Left ventricle myocardium inferior (tissue), 1 donor: ENCODE measurements around the gene CGB8. TPM values are rescaled to one million over a fixed set of nuclear protein-coding genes. Genes with fewer than 3 reads are reported as not detected.

Experiments used
- DNase-seq: peaks from one replicate; pipeline ENCODE4 v3.0.0-alpha.2; 2020
- H3K27ac ChIP-seq: fragments of 200-600 bp; replicated peaks from 2 replicates; pipeline ENCODE4 v1.8.0; 2021
- H3K27me3 ChIP-seq: fragments of 200-600 bp; 2 replicates; pipeline ENCODE4 v1.8.0; 2021; ENCODE audit warnings: low read depth
- H3K36me3 ChIP-seq: fragments of 200-600 bp; 2 replicates; pipeline ENCODE4 v1.8.0; 2021
- H3K4me1 ChIP-seq: fragments of 200-600 bp; 2 replicates; pipeline ENCODE4 v1.8.0; 2021
- H3K4me3 ChIP-seq: fragments of 200-600 bp; 2 replicates; pipeline ENCODE4 v1.8.0; 2021; ENCODE audit warnings: mild to moderate bottlenecking, moderate library complexity
- H3K9me3 ChIP-seq: fragments of 200-600 bp; replicated peaks from 2 replicates; pipeline ENCODE4 v1.8.0; 2021
- CTCF ChIP-seq: fragments of 200-600 bp; IDR thresholded peaks from 2 replicates; pipeline ENCODE4 v1.8.0; 2021; ENCODE audit warnings: antibody characterized with exemption, mild to moderate bottlenecking, borderline replicate concordance
- intact Hi-C: fragments of 100-400 bp; cut with micrococcal nuclease; formaldehyde crosslinking; loops from one replicate; pipeline ENCODE4 v1.11.0; 2022
- microRNA-seq: library from miRNA; unstranded; fragments of <30 nt; microRNA quantifications from one replicate; pipeline ENCODE4 v1.2.0, GENCODE V29; 2020
- total RNA-seq: library from RNA; stranded (reverse); fragmentation: NEBNext Ultra II Directional; extraction: Animal tissue kit (Norgen Biotek cat#: 25700); gene quantifications from one replicate; pipeline ENCODE4 v1.2.1, GENCODE V29; 2021
- donor health status: DM: no; HTN: yes; CAD: no; lungs with severe emphysema.

Gene CGB8
- total RNA-seq, 1 donor from 2014 or later: not detected

DNA sequence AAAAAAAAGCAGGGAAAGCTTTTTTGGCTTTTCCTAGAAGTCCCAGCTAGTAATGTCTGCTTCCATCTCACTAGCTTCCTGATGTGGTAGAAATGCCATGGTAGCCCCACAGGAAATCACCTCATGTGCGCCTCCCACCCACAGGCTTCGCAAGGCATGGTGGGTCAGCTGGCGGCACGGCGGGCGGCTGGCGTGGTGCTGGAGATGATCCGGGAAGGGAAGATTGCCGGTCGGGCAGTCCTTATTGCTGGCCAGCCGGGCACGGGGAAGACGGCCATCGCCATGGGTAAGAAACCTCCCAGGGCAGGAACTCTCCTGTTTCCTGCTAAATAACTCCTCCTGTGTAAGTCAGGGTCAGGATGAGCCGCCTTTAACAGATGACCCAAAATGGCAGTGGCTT is 44.8 kb downstream of the CGB8 start:
- H3K27ac ChIP-seq: no peak overlapping the region
- H3K4me1 ChIP-seq: no peaks in the 10 kb centered on the region
- no peak overlapping the region for H3K4me3 ChIP-seq
- DNase-seq: no peak
- TF ChIP-seq CTCF: no peak
- intact Hi-C loops: no loop called here
- H3K36me3 ChIP-seq: peaks cover 74% of the 10 kb centered on the region
- no peaks in the 10 kb centered on the region for H3K9me3 ChIP-seq
- no peaks in the 10 kb centered on the region for H3K27me3 ChIP-seq

DNA sequence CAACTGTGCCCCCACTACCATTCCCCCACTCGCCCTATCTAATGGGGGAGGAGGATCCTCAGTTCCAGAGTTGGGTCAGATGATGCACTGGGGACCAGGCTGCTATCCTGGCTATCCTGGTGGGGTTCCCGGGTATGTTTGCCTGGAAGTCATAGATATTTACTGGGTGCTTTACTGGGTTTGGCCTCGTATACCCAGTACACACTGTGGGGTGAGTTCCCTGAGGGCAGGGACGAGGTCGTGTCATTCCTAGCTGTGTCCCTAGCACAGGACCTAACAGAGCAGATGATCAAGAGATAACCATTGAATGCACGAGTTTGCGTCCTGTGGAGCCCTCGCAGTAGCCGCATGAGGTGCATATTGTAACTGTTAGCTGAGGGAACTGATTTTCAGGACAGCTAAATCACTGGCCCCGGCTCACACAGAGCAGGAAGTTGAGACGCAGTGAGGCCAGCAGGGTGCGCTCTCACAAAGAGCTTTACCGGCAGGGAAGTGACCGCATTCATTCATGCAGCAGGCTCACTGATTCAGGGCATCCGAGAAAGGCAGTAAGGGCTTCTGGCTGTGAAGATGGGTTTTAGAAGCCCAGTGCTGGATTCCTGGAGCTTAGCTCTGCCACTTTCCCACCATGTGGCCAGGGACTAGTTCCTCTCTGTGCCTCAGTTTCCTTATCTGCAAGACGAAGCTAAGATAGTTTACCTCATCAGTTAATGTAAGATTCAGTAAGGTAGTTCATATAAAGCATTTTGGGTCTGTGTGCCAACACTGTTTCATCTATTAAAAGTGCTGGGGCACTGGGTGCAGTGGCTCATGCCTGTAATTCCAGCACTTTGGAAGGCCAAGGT is 49.2 kb downstream of the CGB8 start:
- intact Hi-C loops: no loop called here

DNA sequence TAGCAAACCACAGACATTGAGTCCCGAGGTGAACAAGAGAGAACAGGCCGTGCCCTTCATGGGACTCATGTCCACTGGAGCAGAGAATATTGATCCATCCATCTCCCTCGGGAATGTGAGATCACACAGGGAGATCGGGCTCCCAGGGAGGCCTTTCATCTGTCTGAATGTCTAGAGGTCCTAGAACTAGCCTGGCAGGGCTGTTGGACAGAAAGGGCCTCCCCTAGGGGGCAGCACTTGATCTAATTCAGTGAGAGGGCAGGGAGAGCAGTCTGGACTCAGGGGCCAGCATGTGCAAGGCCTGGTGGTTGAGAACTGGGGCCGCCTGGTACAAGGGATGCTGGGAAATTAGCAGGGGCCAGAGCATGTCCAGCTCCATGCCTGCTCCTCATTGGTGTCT is 50.9 kb downstream of the CGB8 start:
- intact Hi-C loops: no loop called here
- DNase-seq: no peak
- Histone ChIP-seq H3K36me3 (peaks cover 14% of the 10 kb centered on the region), H3K9me3 (no peaks in the 10 kb centered on the region), H3K27ac (no peak overlapping the region), H3K27me3 (no peaks in the 10 kb centered on the region), H3K4me1 (peaks cover 17% of the 10 kb centered on the region), H3K4me3 (no peak overlapping the region)
- peak; percentile 51 for TF ChIP-seq CTCF

More for the DNA sequence above, 49.2 kb downstream of the CGB8 start:
- DNase-seq: peak; percentile 38
- Histone ChIP-seq H3K27ac (no peak overlapping the region), H3K36me3 (peaks cover 32% of the 10 kb centered on the region), H3K4me3 (no peak overlapping the region), H3K4me1 (peaks cover 6% of the 10 kb centered on the region), H3K9me3 (no peaks in the 10 kb centered on the region), H3K27me3 (no peaks in the 10 kb centered on the region)
- TF ChIP-seq CTCF: peak; percentile 69

Small RNAs within 50 kb of the gene (microRNA-seq; reads per million reads assigned to microRNA genes)
- not detected for gene MIR6798

Other genes with a start within 250 kb of the CGB8 start
- gene BCAT2, start 238.1 kb downstream of the CGB8 start, total RNA-seq: 70.8 TPM
- 1.8 TPM for gene HSD17B14, start 212.6 kb downstream of the CGB8 start, total RNA-seq
- 24.7 TPM for gene PLEKHA4, start 180.5 kb downstream of the CGB8 start, total RNA-seq
- gene PPP1R15A, start 176.7 kb downstream of the CGB8 start, total RNA-seq: 76.4 TPM
- 0.55 TPM for gene TULP2, start 150.4 kb downstream of the CGB8 start, total RNA-seq
- 221 TPM for gene NUCB1, start 148.8 kb downstream of the CGB8 start, total RNA-seq
- gene DHDH, start 115.4 kb downstream of the CGB8 start, total RNA-seq: not detected
- gene BAX, start 94.2 kb downstream of the CGB8 start, total RNA-seq: 25.5 TPM
- 834 TPM for gene FTL, start 83.8 kb downstream of the CGB8 start, total RNA-seq
- gene GYS1, start 55.8 kb downstream of the CGB8 start, total RNA-seq: 138 TPM
- 44.4 TPM for gene RUVBL2, start 55.2 kb downstream of the CGB8 start, total RNA-seq
- gene LHB, start 32.0 kb downstream of the CGB8 start, total RNA-seq: not detected
- not detected for gene CGB3, start 24.8 kb downstream of the CGB8 start, total RNA-seq
- gene CGB2, start 17.2 kb downstream of the CGB8 start, total RNA-seq: not detected
- gene CGB1, start 12.2 kb downstream of the CGB8 start, total RNA-seq: not detected
- not detected for gene CGB5, start 5.3 kb downstream of the CGB8 start, total RNA-seq
- gene CGB7, start 8.6 kb upstream of the CGB8 start, total RNA-seq: not detected
- gene NTF4, start 15.7 kb upstream of the CGB8 start, total RNA-seq: not detected
- 0.66 TPM for gene KCNA7, start 23.6 kb upstream of the CGB8 start, total RNA-seq
- gene SNRNP70, start 36.3 kb upstream of the CGB8 start, total RNA-seq: 115 TPM
- 23.4 TPM for gene LIN7B, start 65.3 kb upstream of the CGB8 start, total RNA-seq
- 1.6 TPM for gene C19orf73, start 70.0 kb upstream of the CGB8 start, total RNA-seq
- 5.7 TPM for gene PPFIA3, start 70.4 kb upstream of the CGB8 start, total RNA-seq
- 1,040 TPM for gene HRC, start 106.3 kb upstream of the CGB8 start, total RNA-seq
- gene TRPM4, start 108.7 kb upstream of the CGB8 start, total RNA-seq: 31.5 TPM